OCI-LY3 (cell line): ENCODE results near the gene PLG.
"Not testable (repeated sequence)": the region's sequence is repeated elsewhere in the genome, so short reads cannot be mapped to it uniquely, and the experiment has no call there.

Source experiments
- H2AFZ ChIP-seq: fragments of 200-600, 300-600 bp; shearing (Covaris generic); 2 replicates; pipeline ENCODE4 v1.6.0; 2014; ENCODE audit warnings: antibody characterized with exemption, low read depth, low read length
- H3K27ac ChIP-seq: fragments of 200-600, 300-600 bp; sonication (generic); 2 replicates; pipeline ENCODE4 v1.5.1; 2014; ENCODE audit warnings: mild to moderate bottlenecking, low read length, moderate library complexity, mixed read lengths
- H3K27me3 ChIP-seq: fragments of 200-600, 300-600 bp; sonication (generic); 2 replicates; pipeline ENCODE4 v1.6.1; 2014; ENCODE audit warnings: low read depth, low read length, mixed read lengths
- H3K36me3 ChIP-seq: fragments of 200-600, 300-600 bp; sonication (generic); replicated peaks from 2 replicates; pipeline ENCODE3; 2014; ENCODE audit warnings: low read depth, low read length, mixed read lengths
- H3K4me1 ChIP-seq: fragments of 300-600, 200-600 bp; sonication (generic); 2 replicates; pipeline ENCODE4 v1.6.1; 2014; ENCODE audit warnings: low read length, mixed read lengths
- H3K4me2 ChIP-seq: fragments of 200-600, 300-600 bp; sonication (generic); 2 replicates; pipeline ENCODE4 v1.6.1; 2014; ENCODE audit warnings: low read length, mixed read lengths
- H3K4me3 ChIP-seq: fragments of 300-600, 200-600 bp; sonication (generic); 2 replicates; pipeline ENCODE4 v1.5.1; 2014; ENCODE audit warnings: antibody characterized with exemption, mild to moderate bottlenecking, low read length, moderate library complexity
- H3K79me2 ChIP-seq: fragments of 300-600, 200-600 bp; shearing (Covaris generic); 2 replicates; pipeline ENCODE4 v1.6.1; 2014; ENCODE audit warnings: mild to moderate bottlenecking, low read length, mixed read lengths
- H3K9ac ChIP-seq: fragments of 300-600, 200-600 bp; shearing (Covaris generic); 2 replicates; pipeline ENCODE4 v1.6.0; 2014; ENCODE audit warnings: mild to moderate bottlenecking, low read length, moderate library complexity
- H3K9me3 ChIP-seq: fragments of 200-600, 300-600 bp; shearing (Covaris generic); 2 replicates; pipeline ENCODE4 v1.6.1; 2014; ENCODE audit warnings: low read length, mixed read lengths; ENCODE audit not compliant: insufficient read depth
- H4K20me1 ChIP-seq: fragments of 200-600, 300-600 bp; sonication (generic); 2 replicates; pipeline ENCODE4 v1.6.1; 2016; ENCODE audit warnings: low read length, mixed read lengths; ENCODE audit not compliant: insufficient read depth
- CTCF ChIP-seq: fragments of 200-600, 300-600 bp; sonication (generic); IDR thresholded peaks from 2 replicates; pipeline ENCODE4 v1.5.1; 2014; ENCODE audit warnings: antibody characterized with exemption, low read length, low read depth
- EZH2phosphoT487 ChIP-seq: fragments of 200-600 bp; shearing (Covaris generic); IDR thresholded peaks from 2 replicates; pipeline ENCODE4 v1.6.1; 2018; ENCODE audit warnings: antibody characterized with exemption, mixed run types, low read depth

The PLG gene

GRCh38 chr6:160678744-160679401 lies 23.2 kb upstream of the PLG start:
- Histone ChIP-seq H2AFZ (no peak overlapping the region), H3K9ac (no peak overlapping the region), H3K9me3 (no peaks in the 10 kb centered on the region), H4K20me1 (no peaks in the 10 kb centered on the region), H3K79me2 (no peaks in the 10 kb centered on the region), H3K36me3 (no peaks in the 10 kb centered on the region), H3K27me3 (no peaks in the 10 kb centered on the region), H3K4me1 (no peaks in the 10 kb centered on the region), H3K27ac (no peak overlapping the region), H3K4me3 (no peak overlapping the region), H3K4me2 (no peak overlapping the region)
- TF ChIP-seq EZH2phosphoT487 = no peak

- no peaks in the 10 kb centered on the region for H3K36me3 ChIP-seq
- H3K9ac ChIP-seq = no peak overlapping the region
- H2AFZ ChIP-seq = no peak overlapping the region
- H3K4me2 ChIP-seq = no peak overlapping the region
- TF ChIP-seq CTCF (no peak), EZH2phosphoT487 (no peak)
- no peak overlapping the region for H3K4me3 ChIP-seq
- no peak overlapping the region for H3K27ac ChIP-seq
- no peaks in the 10 kb centered on the region for H3K27me3 ChIP-seq
- H3K4me1 ChIP-seq = no peaks in the 10 kb centered on the region
- H3K79me2 ChIP-seq = no peaks in the 10 kb centered on the region
- H4K20me1 ChIP-seq = no peaks in the 10 kb centered on the region
- H3K9me3 ChIP-seq = no peaks in the 10 kb centered on the region
Observed at GRCh38 chr6:160679402-160679769, 22.7 kb upstream of the PLG start.

GRCh38 chr6:160685101-160685761 lies 16.8 kb upstream of the PLG start:
- not testable (repeated sequence) for H4K20me1 ChIP-seq, H3K4me1 ChIP-seq, H2AFZ ChIP-seq, H3K27ac ChIP-seq, H3K27me3 ChIP-seq, H3K36me3 ChIP-seq, H3K9me3 ChIP-seq, H3K4me3 ChIP-seq, H3K9ac ChIP-seq, H3K79me2 ChIP-seq, H3K4me2 ChIP-seq

- Histone ChIP-seq H3K9ac (no peak overlapping the region), H3K4me2 (no peak overlapping the region), H3K4me3 (no peak overlapping the region), H3K27ac (no peak overlapping the region), H3K27me3 (no peaks in the 10 kb centered on the region), H3K9me3 (no peaks in the 10 kb centered on the region), H3K4me1 (no peaks in the 10 kb centered on the region), H2AFZ (no peak overlapping the region), H3K36me3 (no peaks in the 10 kb centered on the region), H3K79me2 (no peaks in the 10 kb centered on the region), H4K20me1 (no peaks in the 10 kb centered on the region)
- TF ChIP-seq EZH2phosphoT487 = no peak
- TF ChIP-seq CTCF = no peak
Observed at GRCh38 chr6:160685762-160686450, 16.1 kb upstream of the PLG start.

- Histone ChIP-seq H3K27me3 (no peaks in the 10 kb centered on the region), H4K20me1 (no peaks in the 10 kb centered on the region), H3K9me3 (no peaks in the 10 kb centered on the region), H2AFZ (no peak overlapping the region), H3K4me1 (no peaks in the 10 kb centered on the region), H3K4me3 (no peak overlapping the region), H3K4me2 (no peak overlapping the region), H3K27ac (no peak overlapping the region), H3K36me3 (no peaks in the 10 kb centered on the region), H3K79me2 (no peaks in the 10 kb centered on the region), H3K9ac (no peak overlapping the region)
- no peak for TF ChIP-seq CTCF
Observed at GRCh38 chr6:160690458-160690857, 11.6 kb upstream of the PLG start.
